Cortex of kidney (tissue), 1 donor: ENCODE measurements around the gene NHS.

Source experiments
- DNase-seq: peaks from one replicate; lab custom pipeline; 2025; lab: John Stamatoyannopoulos, UW

NHS gene

DNA sequence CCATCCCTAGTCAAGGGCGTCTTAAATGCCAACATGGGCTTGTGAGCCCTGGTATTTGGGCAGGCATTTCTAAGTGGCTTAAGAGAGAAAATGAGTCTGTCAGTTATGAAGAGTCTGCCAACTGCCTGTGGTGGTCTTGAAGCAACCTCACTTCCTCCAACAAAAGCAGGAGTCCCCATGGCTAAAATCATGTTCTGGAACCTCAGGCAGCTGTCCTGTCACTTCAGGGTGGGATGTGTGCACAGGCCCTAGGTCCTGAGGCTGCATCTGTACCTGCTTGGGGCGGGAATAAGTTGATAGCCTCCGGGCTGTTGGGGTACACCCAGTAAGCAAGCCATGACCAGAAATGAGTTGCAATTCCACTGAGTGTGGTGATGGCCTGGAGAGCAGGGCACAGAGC, 247.3 kb downstream of the NHS start:
- DNase-seq: no peak

DNA sequence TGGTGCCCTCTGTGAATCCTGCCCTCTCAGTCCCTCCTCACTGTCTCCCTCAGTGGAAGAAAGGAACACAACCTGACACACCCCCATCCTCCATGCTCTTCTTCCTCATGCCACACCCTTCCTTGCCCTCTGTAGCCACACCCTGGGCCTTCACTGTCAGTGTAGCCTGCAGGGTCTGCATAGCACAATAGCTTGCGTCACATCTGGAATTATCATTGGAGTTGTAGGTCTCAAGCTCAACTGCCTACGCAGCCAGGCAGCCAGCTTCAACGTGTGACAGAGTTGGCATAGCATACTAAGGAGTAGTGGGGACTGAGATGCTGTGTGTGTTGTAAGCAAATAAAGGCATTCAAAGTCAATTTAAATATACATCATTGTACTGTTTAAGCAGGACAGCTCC, 248.8 kb downstream of the NHS start:
- DNase-seq: no peak

DNA sequence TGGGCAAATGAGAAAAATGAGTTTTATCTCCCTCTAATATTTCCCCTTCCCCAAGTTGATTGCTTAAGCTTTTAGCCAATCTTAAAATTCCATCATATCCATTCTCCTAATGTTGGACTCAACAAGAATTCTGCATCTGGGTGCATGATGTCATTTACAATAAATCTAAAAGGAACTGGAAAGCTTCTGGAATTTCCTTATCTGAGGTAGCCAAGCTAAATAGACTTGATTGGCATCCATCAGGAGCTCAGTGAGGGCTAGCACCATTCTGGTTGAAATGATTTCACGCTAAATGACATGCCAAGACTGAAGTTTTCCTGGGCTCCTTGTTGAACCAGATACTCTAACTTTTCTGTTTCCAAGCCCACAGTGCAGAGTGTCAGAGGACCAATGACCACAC, 252.0 kb downstream of the NHS start:
- DNase-seq: no peak

DNA sequence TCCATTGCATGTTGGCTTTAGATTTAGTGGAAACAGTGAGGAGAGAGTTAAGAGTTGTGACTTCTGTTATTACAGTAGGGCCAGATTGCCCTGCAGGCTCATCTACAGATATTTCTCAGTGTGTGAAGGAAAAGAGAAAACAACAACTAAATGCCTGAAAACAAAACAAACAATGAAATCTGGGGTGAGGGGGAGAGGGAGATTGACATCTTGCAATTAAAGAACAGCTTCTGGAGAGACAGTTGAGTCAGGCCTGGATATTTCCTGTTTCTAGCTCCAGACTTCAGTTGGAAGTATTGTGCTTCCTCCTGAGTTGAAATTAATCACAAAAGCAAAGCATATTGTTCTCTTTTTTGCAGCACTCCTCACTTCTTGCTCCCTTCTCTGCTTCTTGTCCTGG, 254.0 kb downstream of the NHS start:
- no peak for DNase-seq

DNA sequence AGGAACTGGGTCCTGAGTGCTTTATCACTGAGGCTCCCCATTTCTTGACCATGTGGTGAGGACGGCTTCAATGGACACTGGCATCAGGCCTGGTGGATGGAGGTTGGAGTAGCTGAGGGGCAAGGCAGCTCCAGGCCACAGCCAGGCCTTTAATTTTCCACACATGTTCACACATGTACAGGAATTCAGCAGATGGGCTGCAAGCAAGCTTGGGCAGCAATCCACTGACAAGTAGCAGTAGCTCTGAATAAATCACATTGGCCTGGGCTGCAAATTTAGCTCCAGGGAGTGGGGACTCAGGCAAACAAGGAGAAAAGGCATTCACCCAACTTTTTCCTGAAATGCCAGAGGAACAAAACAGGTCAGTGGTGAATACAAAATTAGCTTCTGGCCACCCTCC, 254.5 kb downstream of the NHS start:
- no peak for DNase-seq

DNA sequence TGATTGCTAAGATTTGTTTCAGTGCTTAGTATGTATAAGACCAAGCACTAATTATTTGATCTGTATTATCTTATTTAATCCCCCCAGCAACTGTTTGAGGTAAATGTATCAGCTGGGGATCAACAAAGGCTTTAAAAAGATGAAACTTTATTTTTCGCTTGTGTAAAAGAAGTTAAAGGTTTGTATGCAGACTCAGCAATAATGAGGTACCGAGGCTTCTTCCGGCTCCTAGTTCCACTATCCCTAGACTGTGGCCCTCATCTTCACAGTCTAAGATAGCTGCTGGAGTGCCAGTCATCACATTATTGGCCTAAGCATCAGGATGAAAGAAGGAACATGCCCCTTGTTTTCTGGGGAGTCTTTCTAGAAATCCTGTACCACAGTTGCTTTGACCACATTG, 256.6 kb downstream of the NHS start:
- DNase-seq: no peak

DNA sequence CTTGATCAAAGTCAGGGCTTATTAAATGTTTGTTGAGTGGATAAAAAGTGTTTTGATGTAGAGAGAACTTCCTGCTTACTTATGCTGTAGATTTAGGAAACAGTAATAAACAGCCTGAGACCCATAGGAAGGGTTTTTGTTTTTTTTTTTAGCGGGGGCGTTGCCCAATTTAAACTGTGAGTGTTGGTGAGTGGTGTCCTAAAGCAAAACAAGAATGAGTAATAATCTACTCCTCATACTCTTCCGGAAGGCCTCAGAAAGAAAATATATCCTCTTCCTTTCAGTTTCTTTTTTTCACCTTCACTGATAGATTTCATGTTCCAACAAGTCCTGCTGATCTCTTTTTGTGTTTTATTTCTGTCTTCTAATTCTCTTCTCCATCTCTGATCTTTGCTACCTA, 257.9 kb downstream of the NHS start:
- DNase-seq: no peak

DNA sequence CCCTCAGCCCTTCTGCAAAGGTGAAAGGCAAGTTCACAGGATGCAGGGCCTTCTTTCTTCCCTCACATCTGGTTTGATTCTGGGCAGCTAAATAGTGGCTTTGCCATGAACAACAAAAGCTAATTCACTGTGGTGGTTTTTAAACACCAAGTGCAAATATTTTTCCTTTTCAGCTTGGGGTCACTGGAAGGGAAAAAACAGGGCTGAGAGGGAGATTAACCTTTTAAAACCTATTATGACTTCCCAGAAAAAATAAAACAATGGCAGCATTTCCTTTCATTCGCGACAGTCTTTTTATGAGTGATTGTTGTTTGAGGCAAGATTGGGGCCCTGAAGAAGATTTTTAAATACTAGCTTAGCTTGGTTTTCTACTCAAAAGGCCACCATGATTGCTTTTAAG, 258.5 kb downstream of the NHS start:
- no peak for DNase-seq

DNA sequence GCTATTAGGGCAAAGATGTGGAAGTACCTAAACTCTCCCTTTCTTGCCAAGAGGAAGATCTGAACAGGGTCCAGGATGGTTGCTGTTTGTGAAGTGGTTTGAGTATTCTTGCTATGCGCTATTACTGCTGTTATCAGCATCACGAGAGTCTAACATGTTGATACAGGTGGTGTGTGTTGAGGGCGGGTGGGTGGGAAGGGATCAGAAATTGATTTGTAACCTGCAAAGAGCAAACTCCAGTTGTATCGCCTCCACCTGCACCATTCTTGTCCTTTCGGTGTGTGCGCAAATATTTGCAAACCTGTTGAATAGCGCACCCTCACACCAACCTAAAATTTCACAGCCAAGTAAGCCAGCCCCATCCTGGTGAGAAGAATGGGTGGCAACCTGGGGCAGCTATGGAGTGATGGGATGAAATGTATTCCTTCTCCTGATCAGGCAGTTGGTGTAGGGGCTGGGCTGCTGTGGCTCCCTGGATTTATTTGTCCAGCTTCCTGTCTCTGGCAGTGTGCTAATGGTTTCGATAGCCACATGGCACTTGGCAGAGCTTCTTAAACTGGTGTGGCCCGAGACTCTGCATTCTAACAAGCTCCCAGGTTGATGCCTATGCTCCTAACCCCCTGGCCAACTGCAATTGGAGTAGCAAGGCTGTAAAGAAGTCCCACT, 259.7 kb downstream of the NHS start:
- DNase-seq: no peak

DNA sequence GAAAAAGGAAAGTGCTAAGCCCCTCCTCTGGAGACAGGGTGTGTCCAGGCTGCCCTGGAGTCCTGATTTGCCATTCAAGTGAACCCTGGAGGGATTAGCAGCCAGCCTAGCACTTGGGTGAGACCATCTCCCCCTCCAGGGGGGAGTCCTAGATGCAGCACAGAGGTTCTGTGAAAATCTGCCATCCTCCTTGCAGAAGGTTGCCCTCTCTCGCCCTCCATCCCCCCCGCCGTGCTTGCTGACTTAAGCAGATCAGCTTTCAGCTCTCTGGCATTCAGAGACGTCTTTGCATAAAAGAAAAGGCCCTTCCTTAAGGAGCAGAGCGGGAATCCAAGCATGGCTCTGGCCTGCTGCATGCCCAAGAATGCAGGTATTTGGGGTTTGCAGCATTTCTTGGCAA, 260.2 kb downstream of the NHS start:
- no peak for DNase-seq

DNA sequence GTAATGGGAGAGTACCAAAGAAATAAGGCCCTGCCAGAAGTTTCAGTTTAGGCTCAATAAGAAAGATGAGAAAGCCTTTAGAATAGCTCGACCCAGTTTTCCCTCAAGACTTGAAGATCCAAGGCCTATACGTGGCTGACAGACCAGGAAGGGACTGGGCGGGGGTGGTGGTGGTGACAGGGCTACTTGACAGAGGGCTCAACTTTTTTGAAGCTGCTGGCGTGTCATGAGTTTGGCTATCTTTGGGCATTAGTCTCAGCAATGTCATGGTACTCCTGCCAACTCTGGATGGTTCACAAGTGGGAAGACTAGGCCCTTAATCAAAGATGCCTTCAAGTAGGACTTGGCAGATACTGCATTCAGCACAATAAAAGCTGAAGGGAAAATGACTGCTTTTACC, 262.2 kb downstream of the NHS start:
- no peak for DNase-seq

DNA sequence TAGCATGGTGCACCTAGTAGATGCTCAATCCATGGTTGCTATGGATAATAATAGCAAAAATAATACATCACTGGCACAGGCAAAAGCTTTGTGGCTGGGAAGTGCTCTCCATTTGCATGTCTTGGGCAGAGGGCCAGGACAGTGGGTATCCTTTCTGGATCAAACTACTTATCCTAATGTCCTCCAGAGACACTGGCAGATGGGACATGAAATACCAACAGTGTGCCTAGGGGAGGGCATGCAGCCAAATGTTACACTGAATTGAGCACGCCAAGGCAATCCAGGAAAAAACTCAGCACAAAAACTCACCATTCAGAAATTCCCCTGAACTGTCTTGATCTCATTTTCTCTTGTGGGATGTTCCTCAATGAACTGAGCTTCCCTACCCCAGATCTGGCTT, 263.7 kb downstream of the NHS start:
- DNase-seq: no peak

DNA sequence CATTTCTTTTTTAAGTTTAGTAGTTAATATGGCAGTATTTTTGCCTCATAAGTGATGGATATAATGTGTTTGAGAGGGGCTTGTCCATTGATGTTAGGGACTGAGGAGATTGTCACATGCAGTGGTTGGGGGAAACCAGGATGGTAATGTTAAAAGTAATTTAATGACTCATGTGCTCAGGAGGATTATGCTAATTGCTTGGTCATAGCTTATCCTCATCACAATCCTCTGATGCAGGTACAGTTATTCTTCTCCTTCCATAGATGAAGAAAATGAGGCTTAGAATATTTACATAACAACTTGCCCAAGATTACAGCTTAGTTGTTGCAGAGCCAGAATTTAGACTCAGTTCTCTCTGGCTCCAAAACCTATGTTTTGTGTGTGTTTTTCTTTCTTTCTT, 267.9 kb downstream of the NHS start:
- no peak for DNase-seq

DNA sequence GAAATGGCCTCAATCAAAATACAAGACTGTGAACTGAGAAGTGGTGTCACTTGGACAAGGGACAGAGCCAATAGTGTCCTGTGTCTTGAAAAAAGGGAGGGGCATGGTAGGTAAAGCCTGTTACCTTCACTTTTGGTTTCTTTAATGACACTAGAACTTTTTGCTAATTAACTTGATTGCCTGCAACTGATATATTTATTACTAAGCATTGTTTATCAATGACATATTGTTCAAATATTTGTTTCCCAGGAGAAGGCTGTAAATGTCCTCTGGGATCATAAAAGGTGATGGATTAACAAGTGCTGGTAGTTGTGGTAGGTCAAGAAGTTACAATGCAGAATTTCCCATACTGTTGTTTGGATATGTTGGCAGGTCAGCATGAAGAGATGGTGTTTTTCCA, 268.5 kb downstream of the NHS start:
- no peak for DNase-seq

DNA sequence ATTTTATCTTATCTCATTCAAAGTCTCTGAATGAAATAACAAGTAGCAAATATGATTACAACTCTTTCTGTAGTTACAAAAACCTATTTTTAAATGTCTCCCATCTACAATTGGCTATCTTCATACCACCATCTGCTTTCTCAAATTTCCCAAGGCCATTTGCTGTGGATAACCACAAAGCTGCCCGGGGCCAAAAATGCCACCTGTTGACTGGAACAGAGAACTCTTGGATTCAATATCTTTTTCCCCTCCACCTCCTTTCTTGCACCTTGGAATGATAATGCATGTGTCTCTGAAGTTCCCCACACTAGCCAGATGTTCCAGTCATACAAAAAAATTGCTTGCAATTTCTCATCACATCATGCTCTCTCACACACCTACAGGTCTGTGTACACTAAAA, 269.0 kb downstream of the NHS start:
- no peak for DNase-seq

DNA sequence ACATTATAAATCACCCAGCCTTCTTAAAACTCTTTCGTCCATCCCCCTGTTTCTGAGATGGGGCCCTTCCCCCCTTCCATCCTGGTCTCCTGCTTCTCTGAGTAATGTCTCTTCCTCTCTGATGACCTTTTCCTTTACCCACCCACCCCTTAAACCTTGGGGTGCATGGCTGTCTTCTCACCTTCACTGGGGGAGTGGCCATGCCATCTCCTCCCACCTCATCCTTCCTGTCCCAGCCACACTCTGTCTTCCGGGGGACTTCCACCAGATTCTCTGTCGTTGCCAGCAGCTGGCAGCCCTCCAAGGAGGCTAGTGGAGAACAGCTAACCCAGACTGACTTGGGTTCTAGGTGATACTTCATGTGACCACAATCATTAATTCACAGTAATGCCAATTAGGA, 279.1 kb downstream of the NHS start:
- DNase-seq: no peak

DNA sequence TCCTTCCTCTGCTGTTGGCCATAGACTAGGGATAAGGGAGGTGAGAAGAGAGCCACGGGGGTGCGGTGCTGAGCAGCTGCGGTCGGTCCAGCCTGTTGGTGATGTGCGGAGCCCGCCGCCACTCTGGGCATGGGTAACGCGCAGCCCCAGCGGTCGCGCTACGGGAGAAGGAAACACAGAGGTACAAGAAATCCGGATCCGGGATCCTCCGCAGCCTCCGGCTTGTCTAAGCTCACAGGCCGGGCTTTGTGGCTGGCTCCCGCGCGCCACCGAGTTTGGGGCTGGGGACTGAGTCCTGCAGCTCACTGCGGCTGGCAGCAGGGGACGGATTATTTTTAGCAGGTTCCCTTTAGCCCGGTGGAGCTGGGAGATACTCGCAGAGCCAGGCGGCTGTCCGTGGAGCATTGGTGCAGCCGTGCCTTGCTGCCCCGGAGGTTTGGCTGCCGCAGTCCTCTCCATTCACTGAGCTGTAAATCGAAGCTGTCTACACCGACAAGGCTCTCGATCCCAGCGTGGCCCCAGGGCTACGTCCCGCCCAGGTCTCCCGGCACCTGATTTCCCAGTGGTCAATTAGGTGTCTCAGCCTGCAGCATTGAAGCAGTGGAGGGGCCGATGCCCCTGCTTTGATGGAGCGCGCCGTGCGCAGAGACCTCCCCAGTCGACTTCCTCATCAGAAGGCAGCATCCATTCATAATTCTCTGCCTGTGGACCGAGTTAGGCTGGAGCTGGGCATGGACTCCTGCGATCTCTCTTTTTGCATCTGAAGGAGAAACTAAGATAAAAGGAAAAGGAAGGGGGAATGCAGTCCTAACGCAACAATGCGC, 280.4 kb downstream of the NHS start:
- no peak for DNase-seq

DNA sequence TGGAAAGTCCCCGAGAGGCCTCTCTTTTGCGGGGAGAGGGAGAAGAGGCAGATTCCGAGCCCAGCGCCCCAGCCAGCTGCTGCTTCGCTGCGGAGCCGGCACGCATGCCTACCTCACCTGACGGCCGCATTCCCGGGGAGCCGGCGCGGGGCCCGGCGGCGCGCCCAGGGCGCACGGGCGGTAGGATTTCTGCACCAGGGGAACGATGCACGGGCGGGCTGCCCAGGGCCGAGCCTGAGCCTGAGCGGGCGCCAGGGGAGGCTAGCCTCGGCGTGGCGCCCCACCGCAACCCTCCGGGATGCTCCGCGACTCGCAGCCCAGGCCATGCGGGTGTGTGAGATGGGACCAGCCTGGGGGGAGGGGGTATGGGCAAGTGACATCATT, 281.0 kb downstream of the NHS start:
- no peak for DNase-seq

DNA sequence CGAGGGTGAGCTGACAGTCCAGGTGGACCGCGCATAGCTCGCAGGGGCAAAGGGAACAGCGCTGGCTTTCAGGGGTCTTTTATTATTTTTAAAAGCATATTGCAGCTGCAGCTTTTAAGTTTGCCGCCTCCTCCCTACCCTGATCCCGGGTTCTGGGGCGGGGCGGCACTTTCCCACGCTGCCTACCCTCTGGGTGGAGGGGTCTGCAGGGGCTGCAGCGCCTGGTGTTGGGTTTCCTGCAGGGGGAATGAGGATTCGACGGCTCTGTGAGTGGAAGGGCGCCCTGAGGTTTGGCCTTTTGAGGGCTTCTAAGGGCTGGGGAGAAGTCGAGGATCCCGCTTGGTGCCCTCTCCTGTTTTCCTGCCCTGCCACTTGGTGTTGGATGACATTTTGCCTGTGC, 281.6 kb downstream of the NHS start:
- DNase-seq: no peak

DNA sequence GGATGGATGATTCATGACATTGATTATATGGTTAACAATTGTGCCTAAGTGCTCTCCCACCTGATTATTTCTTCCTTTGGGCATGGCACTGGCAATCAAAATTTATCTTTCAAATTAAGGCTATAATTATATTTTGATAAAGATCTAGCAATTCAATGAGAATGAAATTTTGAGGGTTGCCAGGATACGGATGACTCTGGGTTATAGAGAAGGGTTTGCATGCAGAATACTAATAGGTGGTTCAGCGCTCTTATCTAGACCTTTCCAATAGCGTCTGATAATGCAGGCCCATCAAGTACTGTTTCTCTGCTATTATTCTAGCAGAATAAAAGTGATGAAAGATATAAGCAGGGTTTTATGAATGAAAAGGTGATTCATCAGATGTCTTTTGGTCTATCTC, 287.4 kb downstream of the NHS start:
- DNase-seq: no peak

DNA sequence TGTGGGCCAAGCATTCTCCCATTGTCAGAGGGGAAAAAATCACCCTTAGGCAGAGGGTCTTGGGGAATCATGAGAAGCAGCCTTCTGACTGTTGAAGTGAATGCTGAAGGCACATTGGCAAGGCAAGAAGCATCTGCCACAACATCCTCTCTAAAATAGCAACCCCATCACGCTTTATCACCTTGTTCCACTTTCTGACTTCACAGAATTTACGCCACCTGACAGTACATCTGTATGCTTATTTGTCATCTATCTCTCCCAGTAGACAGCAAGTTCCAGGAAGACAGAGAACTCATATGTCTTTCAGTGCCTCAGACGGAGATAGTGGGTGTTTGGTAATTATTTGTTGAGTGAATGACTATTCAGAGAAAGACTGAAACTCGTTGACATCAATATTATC, 293.9 kb downstream of the NHS start:
- DNase-seq: no peak

DNA sequence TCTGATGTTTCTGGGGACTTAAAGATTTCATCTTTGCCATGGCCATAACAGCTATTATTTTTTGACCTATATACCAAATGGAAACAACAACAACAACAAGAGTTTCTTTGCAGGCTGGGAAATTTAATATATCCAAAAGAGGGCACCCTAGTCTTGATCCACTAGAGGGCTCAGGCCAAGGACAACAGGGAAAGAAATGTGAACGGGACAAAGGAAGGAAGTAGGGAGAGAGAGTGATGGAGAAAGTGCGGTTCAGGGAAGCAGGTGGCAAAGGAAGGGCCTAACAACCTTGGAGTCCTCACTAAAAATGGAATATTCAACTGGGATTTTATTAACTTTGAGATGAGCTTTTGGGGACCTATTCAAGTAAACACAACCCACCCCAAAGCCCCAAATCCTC, 294.5 kb downstream of the NHS start:
- no peak for DNase-seq

DNA sequence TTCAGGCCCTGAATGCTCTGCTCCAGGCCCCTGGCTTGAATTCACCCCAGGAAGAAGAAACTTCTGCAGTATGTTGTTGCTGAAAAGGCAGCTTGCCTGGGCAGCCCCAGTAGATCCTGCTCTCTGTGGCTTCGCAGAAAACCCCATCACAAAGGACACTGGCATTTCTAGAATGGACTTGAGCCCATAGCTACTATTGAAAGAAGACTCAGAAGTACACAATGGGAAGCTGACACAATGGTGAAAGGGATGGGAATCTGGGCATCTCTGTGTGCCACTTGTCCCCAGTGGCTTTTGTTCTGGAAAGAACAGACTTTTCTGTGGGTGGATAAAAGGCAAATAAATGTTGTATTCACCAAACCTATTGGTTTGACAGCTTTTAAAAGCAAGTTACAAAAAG, 294.9 kb downstream of the NHS start:
- DNase-seq: no peak

DNA sequence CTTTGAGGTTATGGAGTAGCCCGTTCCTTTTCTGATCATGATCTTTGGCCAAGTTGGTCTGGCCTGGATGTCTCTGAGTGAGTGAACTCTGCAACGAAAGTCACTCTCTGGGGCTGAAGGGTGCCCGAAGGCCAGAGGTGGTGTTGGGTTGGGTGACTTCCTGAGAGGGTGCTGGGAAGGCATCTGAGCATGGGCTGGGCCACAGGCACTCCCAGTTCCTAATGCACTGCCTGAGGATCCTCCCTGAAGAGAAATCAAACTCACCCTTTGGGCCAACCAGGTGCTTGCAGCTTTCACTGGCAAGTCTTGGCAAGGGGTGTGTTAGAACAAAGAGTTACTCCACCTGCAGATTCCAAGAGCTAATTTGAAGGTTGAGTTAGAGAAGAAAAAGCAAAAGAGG, 295.9 kb downstream of the NHS start:
- no peak for DNase-seq
